Upper lobe of left lung (tissue), 6 donors: ENCODE data around the gene CNPY2. TPM values are rescaled to one million over a fixed set of nuclear protein-coding genes. Genes with fewer than 3 reads are reported as not detected.
A peak's percentile ranks its signal among the peaks of the same experiment; 100 is the strongest.
"Not testable (repeated sequence)": the region's sequence is repeated elsewhere in the genome, so short reads cannot be mapped to it uniquely, and the experiment has no call there.

Experiments
- ATAC-seq, 2 donors: fragments of 200-7000 bp; cut with Tn5 transposase; one replicate each; pipeline ENCODE4 v1.9.1; 2022; ENCODE audit warnings: mild to moderate bottlenecking in 2 of 2, moderate library complexity in 2 of 2; ENCODE audit not compliant: low FRiP score in 2 of 2
- DNase-seq, 2 donors: peaks; one replicate each; pipeline ENCODE4 v3.0.0-alpha.2; 2019 to 2020
- H3K27ac ChIP-seq, 4 donors: fragments of 200-600 bp; sonication (generic); one replicate each; pipeline ENCODE4 v1.5.1; 2016 to 2019
- H3K27me3 ChIP-seq, 4 donors: fragments of 200-600 bp; sonication (generic); one replicate each; pipeline ENCODE4 v1.5.1; 2017 to 2019
- H3K36me3 ChIP-seq, 4 donors: fragments of 200-600 bp; sonication (generic); one replicate each; pipeline ENCODE4 v1.5.1; 2016 to 2019
- H3K4me1 ChIP-seq, 4 donors: fragments of 200-600 bp; sonication (generic); one replicate each; pipeline ENCODE4 v1.5.1; 2018 to 2019
- H3K4me3 ChIP-seq, 4 donors: fragments of 200-600 bp; sonication (generic); one replicate each; pipeline ENCODE4 v1.5.1; 2017 to 2019; ENCODE audit warnings: mild to moderate bottlenecking in 2 of 4, moderate library complexity in 1 of 4
- H3K9me3 ChIP-seq, 4 donors: fragments of 200-600 bp; sonication (generic); one replicate each; pipeline ENCODE4 v1.5.1; 2018 to 2019
- EP300 ChIP-seq, 4 donors: sonication (generic); formaldehyde crosslinking; IDR thresholded peaks; one replicate each; pipeline ENCODE4 v1.5.1; 2017; ENCODE audit warnings: antibody characterized with exemption in 4 of 4, control low read depth in 2 of 4
- POLR2A ChIP-seq, 4 donors: fragments of 450-650 bp; IDR thresholded peaks; one replicate each; pipeline ENCODE4 v1.5.1; 2016 to 2017; ENCODE audit warnings: antibody characterized with exemption in 4 of 4, mild to moderate bottlenecking in 2 of 4
- POLR2AphosphoS5 ChIP-seq, 2 donors: sonication (generic); formaldehyde crosslinking; IDR thresholded peaks; one replicate each; pipeline ENCODE4 v1.5.1; 2017; ENCODE audit warnings: antibody characterized with exemption in 2 of 2
- WGBS, 2 donors: methylation state at CpG; one replicate each; pipeline ENCODE4 v1.1.5; 2017 to 2018; 5-methylcytosine and 5-hydroxymethylcytosine counted together
- total RNA-seq, 6 donors: library from RNA; depleted of rRNA in 4 of 6; stranded (reverse); fragments of >200 nt in 4 of 6; gene quantifications; one replicate each; pipeline versions ENCODE4 v1.1.0 to v1.2.1, GENCODE V29; 2016 to 2021
- TF ChIP-seq, protein P1 (sequence below), 6 experiments: fragments of 450-650 bp in 4 of 6; fragments of 200-600 bp in 2 of 6; sonication (generic) in 2 of 6; IDR thresholded peaks; one replicate each; pipeline ENCODE4 v1.5.1; 2016 to 2019; ENCODE audit warnings: antibody characterized with exemption in 6 of 6
- donor health status: DM: no; HTN: no; CAD: no; lungs with moderate emphysema.
- donor health status: DM: no; HTN: yes; CAD: no; lungs with severe emphysema.

CNPY2 gene
- total RNA-seq, 6 donors from 2014 or later: 50.3 to 105 (median 61.4) TPM

DNA sequence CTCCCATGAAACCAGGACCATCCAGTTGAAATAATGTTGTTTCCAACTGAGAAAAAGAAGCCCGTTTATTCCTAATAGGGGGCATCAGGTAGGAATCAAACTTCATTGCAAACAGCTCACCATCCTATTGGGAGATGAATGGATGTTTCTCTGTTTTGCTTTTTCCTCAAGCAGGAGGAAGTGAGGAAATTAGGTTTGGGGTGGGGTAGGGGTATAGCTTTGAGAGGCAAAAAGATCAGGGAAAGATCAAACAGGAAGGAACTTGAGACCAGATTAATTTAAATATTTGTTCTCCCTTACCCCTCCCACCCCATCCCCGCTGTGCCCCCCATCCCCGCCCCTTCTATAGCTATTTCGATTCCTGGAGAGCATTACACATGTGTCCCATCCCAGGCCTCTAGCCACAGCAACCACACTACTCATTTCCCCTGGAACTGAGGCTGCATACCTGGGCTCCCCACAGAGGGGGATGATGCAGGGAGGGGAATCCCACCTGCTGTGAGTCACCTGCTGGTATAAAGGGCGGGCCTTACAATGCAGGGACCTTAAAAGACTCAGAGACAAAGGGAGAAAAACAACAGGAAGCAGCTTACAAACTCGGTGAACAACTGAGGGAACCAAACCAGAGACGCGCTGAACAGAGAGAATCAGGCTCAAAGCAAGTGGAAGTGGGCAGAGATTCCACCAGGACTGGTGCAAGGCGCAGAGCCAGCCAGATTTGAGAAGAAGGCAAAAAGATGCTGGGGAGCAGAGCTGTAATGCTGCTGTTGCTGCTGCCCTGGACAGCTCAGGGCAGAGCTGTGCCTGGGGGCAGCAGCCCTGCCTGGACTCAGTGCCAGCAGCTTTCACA is 22.7 kb upstream of the CNPY2 start, which contains the start of gene IL23A:
Gene IL23A, plus strand, starts transcription at position 577 of the 850 bp plus-strand sequence. Its CDS starts 161 bp downstream, at position 738.
- H3K4me1 ChIP-seq: peaks cover 10 to 16% (median 14%) of the 10 kb centered on the region in 4 donors
- peak in 1 of 2 donors; percentile 21 for DNase-seq
- no peak within 1 kb of the TSS for H3K4me3 ChIP-seq
- TF ChIP-seq, protein P1, sequence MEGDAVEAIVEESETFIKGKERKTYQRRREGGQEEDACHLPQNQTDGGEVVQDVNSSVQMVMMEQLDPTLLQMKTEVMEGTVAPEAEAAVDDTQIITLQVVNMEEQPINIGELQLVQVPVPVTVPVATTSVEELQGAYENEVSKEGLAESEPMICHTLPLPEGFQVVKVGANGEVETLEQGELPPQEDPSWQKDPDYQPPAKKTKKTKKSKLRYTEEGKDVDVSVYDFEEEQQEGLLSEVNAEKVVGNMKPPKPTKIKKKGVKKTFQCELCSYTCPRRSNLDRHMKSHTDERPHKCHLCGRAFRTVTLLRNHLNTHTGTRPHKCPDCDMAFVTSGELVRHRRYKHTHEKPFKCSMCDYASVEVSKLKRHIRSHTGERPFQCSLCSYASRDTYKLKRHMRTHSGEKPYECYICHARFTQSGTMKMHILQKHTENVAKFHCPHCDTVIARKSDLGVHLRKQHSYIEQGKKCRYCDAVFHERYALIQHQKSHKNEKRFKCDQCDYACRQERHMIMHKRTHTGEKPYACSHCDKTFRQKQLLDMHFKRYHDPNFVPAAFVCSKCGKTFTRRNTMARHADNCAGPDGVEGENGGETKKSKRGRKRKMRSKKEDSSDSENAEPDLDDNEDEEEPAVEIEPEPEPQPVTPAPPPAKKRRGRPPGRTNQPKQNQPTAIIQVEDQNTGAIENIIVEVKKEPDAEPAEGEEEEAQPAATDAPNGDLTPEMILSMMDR (IDR thresholded peaks at IDR 0.05): no peak
- TF ChIP-seq POLR2A (IDR thresholded peaks at IDR 0.05): no peak
- no peak for TF ChIP-seq EP300 (IDR thresholded peaks at IDR 0.05)
- TF ChIP-seq POLR2AphosphoS5 (IDR thresholded peaks at IDR 0.05): no peak
- WGBS, 2 donors: 36 to 40% methylated on average over 9 of the region's 9 CpGs
- H3K27ac ChIP-seq: peak within 1 kb of the TSS in 3 of 4 donors; percentile 32 to 61 (median 54)
- no peaks in the 10 kb centered on the region for H3K9me3 ChIP-seq
- H3K27me3 ChIP-seq: no peaks in the 10 kb centered on the region
- ATAC-seq: no peak
- H3K36me3 ChIP-seq: peaks cover 4 to 22% (median 15%) of the 10 kb centered on the region in 4 donors

DNA sequence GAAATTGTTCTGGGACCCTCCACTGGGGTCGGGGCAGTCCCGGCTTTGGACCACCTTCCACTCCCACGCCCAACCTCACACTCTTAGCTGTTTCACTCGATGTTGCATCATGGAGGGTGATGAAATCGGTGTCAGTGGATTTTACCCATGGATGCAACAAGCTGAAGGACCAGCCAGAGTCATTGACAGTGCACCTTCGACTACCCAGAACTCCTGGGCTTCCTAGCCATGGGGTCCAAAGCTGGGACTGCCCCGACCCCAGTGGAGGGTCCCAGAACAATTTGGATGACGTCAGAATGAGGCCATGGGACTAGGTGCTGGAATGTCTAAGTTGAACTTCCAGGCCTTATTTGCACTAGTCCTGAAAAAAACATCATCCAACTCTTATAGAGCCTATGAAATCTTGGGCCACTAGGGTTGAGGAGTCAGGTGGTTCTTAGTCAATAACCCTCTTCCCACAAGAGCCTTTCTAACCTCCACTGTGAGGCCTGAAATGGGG is 22.0 kb upstream of the CNPY2 start:
- WGBS, 2 donors: 67 to 77% methylated on average over 8 of the region's 8 CpGs
- ATAC-seq (no peak), DNase-seq (peak in 1 of 2 donors; percentile 40)
- no peak overlapping the region for H3K4me3 ChIP-seq
- no peaks in the 10 kb centered on the region for H3K9me3 ChIP-seq
- TF ChIP-seq POLR2A (IDR thresholded peaks at IDR 0.05): no peak
- TF ChIP-seq EP300 (IDR thresholded peaks at IDR 0.05): no peak
- TF ChIP-seq POLR2AphosphoS5 (IDR thresholded peaks at IDR 0.05): no peak
- TF ChIP-seq, protein P1 (IDR thresholded peaks at IDR 0.05): no peak
- no peaks in the 10 kb centered on the region for H3K27me3 ChIP-seq
- peak overlapping the region in 1 of 4 donors; percentile 32 for H3K27ac ChIP-seq
- H3K36me3 ChIP-seq: peaks cover 0 to 15% (median 7%) of the 10 kb centered on the region in 4 donors
- peaks cover 17 to 23% (median 18%) of the 10 kb centered on the region in 4 donors for H3K4me1 ChIP-seq

DNA sequence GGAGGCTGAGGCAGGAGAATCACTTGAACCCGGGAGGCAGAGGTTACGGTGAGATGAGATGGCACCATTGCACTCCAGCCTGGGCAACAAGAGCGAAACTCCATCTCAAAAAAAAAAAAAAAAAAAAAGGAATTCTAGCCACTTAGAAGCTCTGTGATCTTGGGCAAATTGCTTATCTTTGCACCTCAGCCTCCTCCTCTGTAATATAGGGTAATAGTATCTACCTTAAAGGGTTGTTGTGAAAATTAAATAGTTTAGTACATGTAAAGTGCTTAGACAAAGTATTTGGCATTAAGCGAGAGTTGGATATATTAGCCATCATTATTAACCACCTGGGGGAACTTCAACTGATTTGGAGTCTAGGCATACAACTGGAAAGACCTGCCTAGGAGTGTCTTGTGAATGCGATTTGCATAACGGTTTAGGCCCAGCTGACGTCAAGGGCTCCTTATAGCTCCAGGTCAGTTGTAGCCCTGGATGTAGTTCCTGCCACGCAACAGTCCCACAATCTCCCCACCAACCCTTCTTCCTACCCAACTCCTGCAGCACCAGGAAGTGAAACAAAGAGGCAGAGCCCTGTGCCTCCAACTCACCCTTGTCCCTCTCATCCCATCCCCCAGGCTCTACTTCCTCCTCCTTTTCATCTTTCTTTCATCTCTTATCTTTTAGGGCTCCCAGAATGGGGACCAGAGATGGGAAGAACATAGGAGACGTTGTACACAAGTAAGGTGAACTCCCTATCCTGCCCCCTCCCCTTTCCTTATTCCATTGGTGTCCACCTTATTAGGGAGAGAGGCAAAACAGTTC is 20.8 kb upstream of the CNPY2 start:
- peak in 1 of 2 donors; percentile 54 for DNase-seq
- H3K27ac ChIP-seq: no peak overlapping the region
- H3K9me3 ChIP-seq: no peaks in the 10 kb centered on the region
- peaks cover 0 to 3% (median 0%) of the 10 kb centered on the region in 4 donors for H3K36me3 ChIP-seq
- no peak overlapping the region for H3K4me3 ChIP-seq
- TF ChIP-seq, protein P1 (IDR thresholded peaks at IDR 0.05): no peak
- TF ChIP-seq POLR2A (IDR thresholded peaks at IDR 0.05) (no peak), POLR2AphosphoS5 (IDR thresholded peaks at IDR 0.05) (no peak), EP300 (IDR thresholded peaks at IDR 0.05) (no peak)
- WGBS, 2 donors: 80 to 82% methylated on average over 9 of the region's 9 CpGs
- peaks cover 19 to 25% (median 20%) of the 10 kb centered on the region in 4 donors for H3K4me1 ChIP-seq
- peak in 1 of 2 donors; percentile 1 for ATAC-seq
- no peaks in the 10 kb centered on the region for H3K27me3 ChIP-seq

DNA sequence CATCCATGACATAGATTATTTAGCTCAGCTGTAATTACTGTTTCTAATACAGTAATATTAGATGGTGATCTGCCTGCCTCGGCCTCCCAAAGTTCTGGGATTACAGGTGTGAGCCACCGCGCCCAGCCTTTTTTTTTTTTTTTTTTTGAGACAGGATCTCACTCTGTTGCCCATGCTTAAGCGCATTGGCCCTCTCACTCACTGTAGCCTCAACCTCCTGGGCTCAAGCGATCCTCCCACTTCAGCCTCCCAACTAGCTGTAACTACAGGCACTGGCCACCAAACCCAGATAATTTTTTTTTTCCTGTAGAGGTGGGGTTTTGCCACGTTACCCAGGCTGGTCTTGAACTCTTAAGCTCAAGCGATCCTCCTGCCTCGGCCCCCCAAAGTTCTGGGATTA is 19.7 kb upstream of the CNPY2 start:
- peaks cover 19 to 25% (median 20%) of the 10 kb centered on the region in 4 donors for H3K4me1 ChIP-seq
- not testable (repeated sequence) for ATAC-seq, H3K27ac ChIP-seq, H3K27me3 ChIP-seq, H3K9me3 ChIP-seq, H3K36me3 ChIP-seq, DNase-seq, H3K4me3 ChIP-seq
- 96 to 97% methylated on average over 8 of the region's 8 CpGs for WGBS, 2 donors

DNA sequence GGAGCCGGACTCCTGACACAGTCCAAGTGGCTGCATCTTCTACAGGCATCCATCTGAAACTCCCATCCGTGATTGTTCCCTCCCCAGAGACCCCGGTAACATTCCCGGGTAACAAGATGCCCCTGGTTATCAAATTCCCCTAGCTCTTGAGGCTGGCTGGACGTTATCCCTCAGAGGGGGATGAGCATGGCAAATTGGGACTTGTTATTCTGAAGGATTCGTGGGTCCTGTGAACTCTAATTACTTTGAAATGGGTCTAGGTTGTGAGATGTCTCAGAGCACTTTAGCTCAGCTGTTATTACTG is 18.7 kb upstream of the CNPY2 start:
- 0 to 10% methylated on average over 3 to 6 of the region's 6 CpGs for WGBS, 2 donors
- Histone ChIP-seq H3K36me3 (no peaks in the 10 kb centered on the region), H3K4me3 (peak overlapping the region; percentile 60 to 69 (median 62)), H3K4me1 (peaks cover 19 to 25% (median 20%) of the 10 kb centered on the region in 4 donors), H3K9me3 (no peaks in the 10 kb centered on the region), H3K27me3 (no peaks in the 10 kb centered on the region), H3K27ac (peak overlapping the region; percentile 93 to 98 (median 96))
- ATAC-seq (peak in 1 of 2 donors; percentile 1), DNase-seq (no peak)
- TF ChIP-seq POLR2A (IDR thresholded peaks at IDR 0.05) (no peak), POLR2AphosphoS5 (IDR thresholded peaks at IDR 0.05) (no peak), EP300 (IDR thresholded peaks at IDR 0.05) (no peak)
- TF ChIP-seq, protein P1 (IDR thresholded peaks at IDR 0.05): no peak
